ENCODE measurements around the gene SYVN1.
A peak's percentile ranks its signal among the peaks of the same experiment; 100 is the strongest.

The SYVN1 gene

DNA sequence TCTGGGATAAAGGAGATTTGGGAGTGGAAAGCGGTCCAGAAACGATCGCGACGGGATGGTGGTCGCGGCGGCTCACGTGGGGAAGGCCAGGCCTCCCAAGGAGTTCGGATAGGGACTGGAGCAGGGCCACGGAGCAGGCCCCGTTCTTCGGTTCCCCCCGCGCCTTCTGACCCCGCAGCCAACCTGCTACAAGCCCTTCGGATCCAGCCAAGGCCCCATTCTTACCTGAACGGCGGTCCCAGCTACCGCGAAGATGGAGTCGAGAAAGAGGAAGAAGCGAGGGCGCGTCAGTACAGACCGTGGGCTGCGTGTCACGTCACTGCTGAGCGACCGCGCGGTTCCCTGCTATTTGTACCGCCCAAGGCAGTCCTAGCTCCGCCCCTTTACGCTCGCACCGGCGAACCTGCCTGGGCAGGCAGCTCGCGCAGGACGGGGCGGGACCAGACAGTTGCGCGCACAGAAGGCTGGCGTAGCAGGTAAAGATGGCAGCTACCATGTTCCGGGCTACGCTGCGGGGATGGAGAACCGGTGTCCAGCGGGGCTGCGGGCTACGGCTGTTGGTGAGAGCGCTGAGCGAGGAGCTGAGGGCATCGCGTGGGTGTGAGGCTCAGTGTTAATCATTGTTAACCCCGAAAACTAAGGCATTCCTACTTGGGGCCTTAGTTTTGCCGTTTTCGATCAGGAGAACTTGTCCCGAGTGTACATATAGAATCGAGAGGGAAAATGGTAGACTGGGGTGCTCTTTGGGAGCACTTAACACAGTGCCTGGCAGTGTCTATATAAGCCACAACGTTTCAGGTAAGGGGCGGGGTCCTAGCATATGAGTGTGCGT is 12.2 kb downstream of the SYVN1 start, which contains the start of the genes FAU and MRPL49:
FAU (minus strand) TSS at position 270 of the 832 bp plus-strand sequence. CDS start 321 bp downstream, outside the sequence.
MRPL49 (plus strand) TSS at position 457 of the 832 bp plus-strand sequence; CDS start at position 483, 26 bp downstream.
- peak within 1 kb of the TSS; percentile 94 to 98 for H3K18ac ChIP-seq (ENCODE audit: low read depth in 1 of 2, low read length in 2 of 2)
- H3K79me1 ChIP-seq (replicated peaks; ENCODE audit: low read length, poor library complexity, severe bottlenecking): peaks cover 17% of the 10 kb centered on the region
- H4K91ac ChIP-seq (ENCODE audit: low read length): peak within 1 kb of the TSS; percentile 71
- no peaks in the 10 kb centered on the region for H3K27me3 ChIP-seq (ENCODE audit: control insufficient read depth in 1 of 2, insufficient read depth in 1 of 2, low read length in 2 of 2)
- H2AFZ ChIP-seq (ENCODE audit: low read depth, low read length): peak within 1 kb of the TSS; percentile 85
- H3K23ac ChIP-seq (ENCODE audit: low read length in 2 of 2): no peak within 1 kb of the TSS
- H3K4me1 ChIP-seq (ENCODE audit: control insufficient read depth, insufficient read depth, low read depth, low read length): peaks cover 5% of the 10 kb centered on the region
- peak within 1 kb of the TSS; percentile 68 for H2BK15ac ChIP-seq (ENCODE audit: low read depth, poor library complexity, severe bottlenecking)
- peak within 1 kb of the TSS; percentile 93 to 98 for H3K4me3 ChIP-seq (ENCODE audit: insufficient read depth in 1 of 2, low read depth in 1 of 2, low read length in 2 of 2)
- no peak within 1 kb of the TSS for H2BK120ac ChIP-seq (ENCODE audit: low read depth, low read length)
- H3K27ac ChIP-seq (ENCODE audit: low read length, poor library complexity, severe bottlenecking): peak within 1 kb of the TSS; percentile 92
- H3K36me3 ChIP-seq (ENCODE audit: control insufficient read depth in 1 of 2, insufficient read depth in 2 of 2, low read depth in 1 of 2, low read length in 2 of 2): peaks cover 49 to 65% of the 10 kb centered on the region in 2 experiments
- H2BK5ac ChIP-seq (ENCODE audit: low read depth, low read length, poor library complexity, severe bottlenecking): no peak within 1 kb of the TSS
- H3K9ac ChIP-seq (ENCODE audit: low read length): peak within 1 kb of the TSS; percentile 98
- peak within 1 kb of the TSS in 1 of 2 experiments; percentile 44 for H3K14ac ChIP-seq (ENCODE audit: low read length in 2 of 2)
- DNase-seq: peak; percentile 96
- peak within 1 kb of the TSS; percentile 83 to 95 for H3K4ac ChIP-seq (ENCODE audit: low read depth in 1 of 2, low read length in 2 of 2)
- peak within 1 kb of the TSS; percentile 55 for H2AK5ac ChIP-seq (ENCODE audit: low read length, severe bottlenecking)
- H3K9me3 ChIP-seq (ENCODE audit: control insufficient read depth, low read length): no peaks in the 10 kb centered on the region
- no peak within 1 kb of the TSS for H2BK12ac ChIP-seq (ENCODE audit: low read length in 2 of 2)
- WGBS: under 1% methylated on average over 64 of the region's 64 CpGs
- H3K4me2 ChIP-seq (ENCODE audit: low read length, poor library complexity, severe bottlenecking): peak within 1 kb of the TSS; percentile 66
- peak within 1 kb of the TSS; percentile 93 for H4K8ac ChIP-seq (ENCODE audit: low read length)

DNA sequence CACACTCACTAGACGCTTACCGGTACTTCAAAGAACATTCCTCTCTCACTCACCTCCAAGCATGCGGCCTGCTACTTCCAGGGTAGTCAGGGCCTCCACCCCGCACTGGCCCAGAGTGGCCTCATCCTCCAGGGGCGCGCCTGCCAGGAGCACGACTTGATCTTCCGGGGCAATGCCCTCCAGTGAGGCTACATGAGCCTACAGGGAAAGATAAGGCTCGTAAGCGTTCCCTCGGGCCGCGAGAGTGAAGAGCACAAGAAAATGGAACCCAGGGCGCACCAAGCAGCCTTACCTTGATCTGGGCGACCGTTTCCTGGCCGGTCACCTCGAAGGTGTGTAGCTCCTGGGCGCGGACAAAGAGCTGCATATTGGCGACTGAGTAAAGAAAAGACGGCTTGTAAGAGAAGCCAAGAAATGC is 12.9 kb downstream of the SYVN1 start:
- Histone ChIP-seq H2BK120ac (ENCODE audit: low read depth, low read length) (no peak overlapping the region), H3K4me3 (ENCODE audit: insufficient read depth in 1 of 2, low read depth in 1 of 2, low read length in 2 of 2) (peak overlapping the region; percentile 80 to 98), H3K4me2 (ENCODE audit: low read length, poor library complexity, severe bottlenecking) (peak overlapping the region; percentile 66), H2BK15ac (ENCODE audit: low read depth, poor library complexity, severe bottlenecking) (no peak overlapping the region), H3K9ac (ENCODE audit: low read length) (peak overlapping the region; percentile 98), H3K23ac (ENCODE audit: low read length in 2 of 2) (no peak overlapping the region), H3K9me3 (ENCODE audit: control insufficient read depth, low read length) (no peaks in the 10 kb centered on the region), H2AK5ac (ENCODE audit: low read length, severe bottlenecking) (no peak overlapping the region), H2BK5ac (ENCODE audit: low read depth, low read length, poor library complexity, severe bottlenecking) (no peak overlapping the region), H3K79me1 (replicated peaks; ENCODE audit: low read length, poor library complexity, severe bottlenecking) (peaks cover 16% of the 10 kb centered on the region), H3K27ac (ENCODE audit: low read length, poor library complexity, severe bottlenecking) (peak overlapping the region; percentile 58), H3K27me3 (ENCODE audit: control insufficient read depth in 1 of 2, insufficient read depth in 1 of 2, low read length in 2 of 2) (no peaks in the 10 kb centered on the region), H3K4ac (ENCODE audit: low read depth in 1 of 2, low read length in 2 of 2) (peak overlapping the region; percentile 58 to 80), H4K8ac (ENCODE audit: low read length) (peak overlapping the region; percentile 66), H3K14ac (ENCODE audit: low read length in 2 of 2) (peak overlapping the region in 1 of 2 experiments; percentile 30), H3K36me3 (ENCODE audit: control insufficient read depth in 1 of 2, insufficient read depth in 2 of 2, low read depth in 1 of 2, low read length in 2 of 2) (peaks cover 46 to 61% of the 10 kb centered on the region in 2 experiments), H2AFZ (ENCODE audit: low read depth, low read length) (no peak overlapping the region), H3K18ac (ENCODE audit: low read depth in 1 of 2, low read length in 2 of 2) (peak overlapping the region in 1 of 2 experiments; percentile 16), H2BK12ac (ENCODE audit: low read length in 2 of 2) (no peak overlapping the region), H4K91ac (ENCODE audit: low read length) (no peak overlapping the region), H3K4me1 (ENCODE audit: control insufficient read depth, insufficient read depth, low read depth, low read length) (peaks cover 10% of the 10 kb centered on the region)
- 7% methylated on average over 22 of the region's 22 CpGs for WGBS
- peak; percentile 22 for DNase-seq

DNA sequence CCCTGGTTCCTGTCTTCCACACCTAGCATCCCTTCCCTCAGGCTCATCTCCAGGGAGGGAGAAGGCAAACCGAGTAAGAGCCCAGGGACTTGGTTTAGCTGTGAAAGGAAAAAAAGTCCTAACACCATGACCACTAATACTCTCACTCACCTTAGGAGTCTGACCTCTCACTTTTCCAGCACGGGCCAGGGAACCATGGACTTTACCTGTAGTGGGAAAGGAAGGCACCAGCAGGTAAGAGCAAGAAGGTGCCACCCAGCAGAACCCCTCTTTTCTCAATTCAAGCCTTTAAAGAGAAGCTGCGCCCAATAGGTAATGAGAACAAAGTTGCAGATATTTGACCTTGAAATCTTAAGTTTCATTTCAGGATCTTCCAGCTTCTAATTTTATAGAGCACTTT is 13.5 kb downstream of the SYVN1 start:
- peaks cover 16% of the 10 kb centered on the region for H3K4me1 ChIP-seq (ENCODE audit: control insufficient read depth, insufficient read depth, low read depth, low read length)
- H3K36me3 ChIP-seq (ENCODE audit: control insufficient read depth in 1 of 2, insufficient read depth in 2 of 2, low read depth in 1 of 2, low read length in 2 of 2): peaks cover 46 to 61% of the 10 kb centered on the region in 2 experiments
- H4K8ac ChIP-seq (ENCODE audit: low read length): no peak overlapping the region
- H3K9me3 ChIP-seq (ENCODE audit: control insufficient read depth, low read length): no peaks in the 10 kb centered on the region
- H3K23ac ChIP-seq (ENCODE audit: low read length in 2 of 2): no peak overlapping the region
- peak overlapping the region; percentile 66 for H3K4me2 ChIP-seq (ENCODE audit: low read length, poor library complexity, severe bottlenecking)
- no peak for DNase-seq
- no peak overlapping the region for H2AK5ac ChIP-seq (ENCODE audit: low read length, severe bottlenecking)
- H2BK5ac ChIP-seq (ENCODE audit: low read depth, low read length, poor library complexity, severe bottlenecking): no peak overlapping the region
- no peak overlapping the region for H2BK120ac ChIP-seq (ENCODE audit: low read depth, low read length)
- no peak overlapping the region for H2BK12ac ChIP-seq (ENCODE audit: low read length in 2 of 2)
- no peak overlapping the region for H3K18ac ChIP-seq (ENCODE audit: low read depth in 1 of 2, low read length in 2 of 2)
- H3K4ac ChIP-seq (ENCODE audit: low read depth in 1 of 2, low read length in 2 of 2): no peak overlapping the region
- peak overlapping the region in 1 of 2 experiments; percentile 98 for H3K4me3 ChIP-seq (ENCODE audit: insufficient read depth in 1 of 2, low read depth in 1 of 2, low read length in 2 of 2)
- H3K27me3 ChIP-seq (ENCODE audit: control insufficient read depth in 1 of 2, insufficient read depth in 1 of 2, low read length in 2 of 2): no peaks in the 10 kb centered on the region
- WGBS: 80% methylated on average over 2 of the region's 3 CpGs
- H2AFZ ChIP-seq (ENCODE audit: low read depth, low read length): no peak overlapping the region
- no peak overlapping the region for H3K14ac ChIP-seq (ENCODE audit: low read length in 2 of 2)
- no peak overlapping the region for H4K91ac ChIP-seq (ENCODE audit: low read length)
- no peak overlapping the region for H3K27ac ChIP-seq (ENCODE audit: low read length, poor library complexity, severe bottlenecking)
- H2BK15ac ChIP-seq (ENCODE audit: low read depth, poor library complexity, severe bottlenecking): no peak overlapping the region
- peaks cover 18% of the 10 kb centered on the region for H3K79me1 ChIP-seq (replicated peaks; ENCODE audit: low read length, poor library complexity, severe bottlenecking)
- H3K9ac ChIP-seq (ENCODE audit: low read length): peak overlapping the region; percentile 98

DNA sequence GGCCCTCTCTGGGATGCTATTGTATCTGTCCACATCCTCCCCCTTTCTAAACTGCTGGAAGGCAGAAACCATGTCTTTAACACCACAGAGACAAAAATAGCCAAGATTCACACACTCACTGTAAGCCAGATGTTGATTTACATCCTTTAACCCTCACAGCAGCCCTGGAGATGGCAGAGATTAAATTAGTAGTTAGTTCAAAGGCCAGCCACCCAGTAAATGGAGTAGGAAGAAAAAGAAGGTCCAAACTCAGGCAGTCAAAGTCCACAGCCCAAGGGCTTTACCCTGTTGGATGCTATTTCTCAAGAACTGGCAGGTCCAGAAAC is 14.7 kb downstream of the SYVN1 start:
- Histone ChIP-seq H3K36me3 (ENCODE audit: control insufficient read depth in 1 of 2, insufficient read depth in 2 of 2, low read depth in 1 of 2, low read length in 2 of 2) (peaks cover 48 to 57% of the 10 kb centered on the region in 2 experiments), H3K18ac (ENCODE audit: low read depth in 1 of 2, low read length in 2 of 2) (no peak overlapping the region), H2BK5ac (ENCODE audit: low read depth, low read length, poor library complexity, severe bottlenecking) (no peak overlapping the region), H3K9ac (ENCODE audit: low read length) (peak overlapping the region; percentile 98), H3K27ac (ENCODE audit: low read length, poor library complexity, severe bottlenecking) (no peak overlapping the region), H3K4ac (ENCODE audit: low read depth in 1 of 2, low read length in 2 of 2) (no peak overlapping the region), H3K4me1 (ENCODE audit: control insufficient read depth, insufficient read depth, low read depth, low read length) (peaks cover 25% of the 10 kb centered on the region), H3K23ac (ENCODE audit: low read length in 2 of 2) (no peak overlapping the region), H3K4me3 (ENCODE audit: insufficient read depth in 1 of 2, low read depth in 1 of 2, low read length in 2 of 2) (no peak overlapping the region), H3K4me2 (ENCODE audit: low read length, poor library complexity, severe bottlenecking) (no peak overlapping the region), H2AFZ (ENCODE audit: low read depth, low read length) (no peak overlapping the region), H3K14ac (ENCODE audit: low read length in 2 of 2) (no peak overlapping the region), H3K9me3 (ENCODE audit: control insufficient read depth, low read length) (no peaks in the 10 kb centered on the region), H2BK120ac (ENCODE audit: low read depth, low read length) (no peak overlapping the region), H4K8ac (ENCODE audit: low read length) (no peak overlapping the region), H2BK12ac (ENCODE audit: low read length in 2 of 2) (no peak overlapping the region), H3K79me1 (replicated peaks; ENCODE audit: low read length, poor library complexity, severe bottlenecking) (peaks cover 21% of the 10 kb centered on the region), H2AK5ac (ENCODE audit: low read length, severe bottlenecking) (no peak overlapping the region), H3K27me3 (ENCODE audit: control insufficient read depth in 1 of 2, insufficient read depth in 1 of 2, low read length in 2 of 2) (no peaks in the 10 kb centered on the region), H4K91ac (ENCODE audit: low read length) (no peak overlapping the region), H2BK15ac (ENCODE audit: low read depth, poor library complexity, severe bottlenecking) (no peak overlapping the region)
- DNase-seq: no peak
